CD14-positive monocyte (primary cell): ENCODE data around the gene PCDHB7. TPM values are rescaled to one million over a fixed set of nuclear protein-coding genes. Genes with fewer than 3 reads are reported as not detected.
"Not testable (repeated sequence)": the region's sequence is repeated elsewhere in the genome, so short reads cannot be mapped to it uniquely, and the experiment has no call there.

Source experiments
- DNase-seq, 3 donors: peaks; one replicate each; pipeline ENCODE4 v3.0.0-alpha.2; 2011 to 2022
- H2AFZ ChIP-seq: 2 replicates; pipeline ENCODE4 v1.6.0; 2012; ENCODE audit warnings: mild to moderate bottlenecking, low read depth, low read length, inconsistent platforms; ENCODE audit not compliant: insufficient read depth, poor library complexity, severe bottlenecking
- H3K27ac ChIP-seq, 2 donors: 1 replicate in 1 of 2; 2 replicates in 1 of 2; pipeline ENCODE4 v1.5.1; 2012 to 2013; ENCODE audit warnings: low read length in 2 of 2, control low read depth in 1 of 2, inconsistent platforms in 1 of 2, low read depth in 1 of 2, mild to moderate bottlenecking in 1 of 2
- H3K27me3 ChIP-seq, 2 donors: one replicate each; pipeline versions ENCODE4 v1.6.0 to v1.6.1; 2011 to 2013; ENCODE audit warnings: low read length in 2 of 2; ENCODE audit not compliant: control insufficient read depth in 2 of 2, insufficient read depth in 2 of 2
- H3K36me3 ChIP-seq, 2 donors: replicated peaks in 1 of 2; 1 replicate in 1 of 2; 2 replicates in 1 of 2; pipeline versions ENCODE4 v1.5.1 to v1.6.1; 2012 to 2013; ENCODE audit warnings: low read length in 2 of 2, control low read depth in 1 of 2, inconsistent platforms in 1 of 2, mild to moderate bottlenecking in 1 of 2; ENCODE audit not compliant: insufficient read depth in 2 of 2, control insufficient read depth in 1 of 2
- H3K4me1 ChIP-seq, 2 donors: 1 replicate in 1 of 2; 2 replicates in 1 of 2; pipeline versions ENCODE4 v1.5.1 to v1.6.1; 2012 to 2013; ENCODE audit warnings: low read length in 2 of 2, control low read depth in 1 of 2, inconsistent platforms in 1 of 2, mild to moderate bottlenecking in 1 of 2, moderate library complexity in 1 of 2; ENCODE audit not compliant: insufficient read depth in 2 of 2, control insufficient read depth in 1 of 2
- H3K4me2 ChIP-seq: replicated peaks from 2 replicates; pipeline ENCODE3; 2012; ENCODE audit warnings: low read length, moderate library complexity, mild to moderate bottlenecking; ENCODE audit not compliant: poor library complexity, severe bottlenecking; ENCODE audit errors: extremely low read depth
- H3K4me3 ChIP-seq, 3 experiments: fragments of 200-600 bp in 1 of 3; sonication (generic) in 1 of 3; replicated peaks in 1 of 3; 1 replicate in 2 of 3; 2 replicates in 1 of 3; pipeline ENCODE4 v1.5.1; 2011 to 2013; ENCODE audit warnings: low read length in 3 of 3, mild to moderate bottlenecking in 3 of 3, control low read depth in 2 of 3, low read depth in 2 of 3, inconsistent platforms in 1 of 3, moderate library complexity in 1 of 3
- H3K79me2 ChIP-seq: 2 replicates; pipeline ENCODE4 v1.6.0; 2012; ENCODE audit warnings: mild to moderate bottlenecking, control low read depth, inconsistent platforms, low read length, moderate library complexity; ENCODE audit not compliant: insufficient read depth
- H3K9ac ChIP-seq: 2 replicates; pipeline ENCODE4 v1.6.0; 2017; ENCODE audit warnings: low read length, mild to moderate bottlenecking; ENCODE audit not compliant: insufficient read depth, poor library complexity, severe bottlenecking
- H3K9me3 ChIP-seq, 2 donors: replicated peaks in 1 of 2; 1 replicate in 1 of 2; 2 replicates in 1 of 2; pipeline versions ENCODE4 v1.5.1 to v1.6.1; 2012 to 2013; ENCODE audit warnings: low read length in 2 of 2, control low read depth in 1 of 2; ENCODE audit not compliant: control insufficient read depth in 1 of 2, insufficient read depth in 1 of 2
- H4K20me1 ChIP-seq: 2 replicates; pipeline ENCODE4 v1.6.0; 2012; ENCODE audit warnings: mild to moderate bottlenecking, low read length, control low read depth, moderate library complexity; ENCODE audit not compliant: insufficient read depth
- H3K27ac Mint-ChIP-seq, 7 donors: one replicate each; pipeline ENCODE4 v1.8.0; 2020; ENCODE audit warnings: mild to moderate bottlenecking in 7 of 7, mixed read lengths in 7 of 7, moderate library complexity in 6 of 7, inconsistent platforms in 2 of 7
- H3K27me3 Mint-ChIP-seq, 3 donors: one replicate each; pipeline ENCODE4 v1.8.0; 2021 to 2022; ENCODE audit warnings: low read depth in 3 of 3, mild to moderate bottlenecking in 3 of 3, mixed read lengths in 3 of 3, moderate library complexity in 3 of 3, inconsistent platforms in 1 of 3
- H3K36me3 Mint-ChIP-seq, 2 donors: one replicate each; pipeline ENCODE4 v1.8.0; 2020; ENCODE audit warnings: mixed read lengths in 2 of 2, inconsistent platforms in 1 of 2, mild to moderate bottlenecking in 1 of 2
- H3K4me1 Mint-ChIP-seq: one replicate; pipeline ENCODE4 v1.8.0; 2020; ENCODE audit warnings: mild to moderate bottlenecking, mixed read lengths
- H3K4me3 Mint-ChIP-seq, 2 donors: one replicate each; pipeline ENCODE4 v1.8.0; 2020; ENCODE audit warnings: mild to moderate bottlenecking in 2 of 2, mixed read lengths in 2 of 2, moderate library complexity in 1 of 2
- H3K9me3 Mint-ChIP-seq, 7 donors: one replicate each; pipeline ENCODE4 v1.8.0; 2020 to 2022; ENCODE audit warnings: mixed read lengths in 7 of 7, mild to moderate bottlenecking in 6 of 7, moderate library complexity in 6 of 7, inconsistent platforms in 2 of 7
- WGBS: methylation state at CpG from one replicate; pipeline ENCODE4 v1.1.5; 2013; ENCODE audit warnings: missing lambda C conversion rate; ENCODE audit not compliant: insufficient coverage; 5-methylcytosine and 5-hydroxymethylcytosine counted together
- intact Hi-C, 2 donors: fragments of 100-400 bp; cut with micrococcal nuclease; formaldehyde crosslinking; loops; one replicate each; pipeline versions ENCODE4 v1.15.0 to v1.15.1; 2023
- polyA plus RNA-seq, 3 donors: library from polyadenylated mRNA; depleted of rRNA in 1 of 3; unstranded in 2 of 3; stranded (reverse) in 1 of 3; fragments of 300-500 nt in 2 of 3; fragments of >200 nt in 1 of 3; fragmentation: Illumina TruSeq in 2 of 3; gene quantifications; 1 replicate in 2 of 3; 2 replicates in 1 of 3; pipeline ENCODE4 v1.2.3, GENCODE V29; 2012 to 2021
- TF ChIP-seq, protein P1 (sequence below): fragments of 200-600 bp; IDR thresholded peaks from one replicate; pipeline ENCODE4 v1.8.0; 2022; ENCODE audit warnings: antibody characterized with exemption, mild to moderate bottlenecking

The PCDHB7 gene
- polyA plus RNA-seq, 3 donors: not detected

DNA sequence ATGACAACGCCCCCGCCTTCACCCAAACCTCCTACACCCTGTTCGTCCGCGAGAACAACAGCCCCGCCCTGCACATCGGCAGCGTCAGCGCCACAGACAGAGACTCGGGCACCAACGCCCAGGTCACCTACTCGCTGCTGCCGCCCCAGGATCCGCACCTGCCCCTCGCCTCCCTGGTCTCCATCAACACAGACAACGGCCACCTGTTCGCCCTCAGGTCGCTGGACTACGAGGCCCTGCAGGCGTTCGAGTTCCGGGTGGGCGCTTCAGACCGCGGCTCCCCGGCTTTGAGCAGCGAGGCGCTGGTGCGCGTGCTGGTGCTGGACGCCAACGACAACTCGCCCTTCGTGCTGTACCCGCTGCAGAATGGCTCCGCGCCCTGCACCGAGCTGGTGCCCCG, 6.9 kb downstream of the PCDHB7 start:
- H3K4me1 Mint-ChIP-seq, H4K20me1 ChIP-seq, H3K9ac ChIP-seq, H2AFZ ChIP-seq, H3K79me2 ChIP-seq, H3K4me1 ChIP-seq, H3K4me2 ChIP-seq, intact Hi-C loops, H3K36me3 ChIP-seq, H3K4me3 Mint-ChIP-seq, DNase-seq, H3K27ac ChIP-seq, H3K4me3 ChIP-seq, H3K36me3 Mint-ChIP-seq, H3K27ac Mint-ChIP-seq: not testable (repeated sequence)
- H3K27me3 ChIP-seq: peaks cover 8 to 16% of the 10 kb centered on the region in 2 donors
- 52% methylated on average over 8 of the region's 39 CpGs for WGBS
- Mint-ChIP-seq H3K9me3 (peaks cover 14 to 35% (median 32%) of the 10 kb centered on the region in 7 donors), H3K27me3 (peaks cover 2 to 25% (median 9%) of the 10 kb centered on the region in 3 donors)
- H3K9me3 ChIP-seq: peaks cover 46 to 65% of the 10 kb centered on the region in 2 donors

DNA sequence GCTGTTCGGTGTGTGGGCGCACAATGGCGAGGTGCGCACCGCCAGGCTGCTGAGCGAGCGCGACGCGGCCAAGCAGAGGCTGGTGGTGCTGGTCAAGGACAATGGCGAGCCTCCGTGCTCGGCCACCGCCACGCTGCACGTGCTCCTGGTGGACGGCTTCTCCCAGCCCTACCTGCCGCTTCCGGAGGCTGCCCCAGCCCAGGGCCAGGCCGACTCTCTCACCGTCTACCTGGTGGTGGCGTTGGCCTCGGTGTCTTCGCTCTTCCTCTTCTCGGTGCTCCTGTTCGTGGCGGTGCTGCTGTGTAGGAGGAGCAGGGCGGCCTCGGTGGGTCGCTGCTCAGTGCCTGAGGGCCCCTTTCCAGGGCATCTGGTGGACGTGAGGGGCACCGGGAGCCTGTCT, 7.4 kb downstream of the PCDHB7 start:
- Mint-ChIP-seq H3K9me3 (peaks cover 14 to 38% (median 31%) of the 10 kb centered on the region in 7 donors), H3K27me3 (peaks cover 4 to 28% (median 12%) of the 10 kb centered on the region in 3 donors)
- H3K4me1 ChIP-seq, H2AFZ ChIP-seq, H3K4me2 ChIP-seq, H3K36me3 Mint-ChIP-seq, H3K4me1 Mint-ChIP-seq, H3K27ac Mint-ChIP-seq, intact Hi-C loops, H3K4me3 ChIP-seq, H3K27ac ChIP-seq, H3K9ac ChIP-seq, DNase-seq, H3K4me3 Mint-ChIP-seq, H3K79me2 ChIP-seq, H4K20me1 ChIP-seq, H3K36me3 ChIP-seq: not testable (repeated sequence)
- WGBS: 34% methylated on average over 16 of the region's 32 CpGs
- Histone ChIP-seq H3K9me3 (peaks cover 45 to 60% of the 10 kb centered on the region in 2 donors), H3K27me3 (peaks cover 8 to 20% of the 10 kb centered on the region in 2 donors)

DNA sequence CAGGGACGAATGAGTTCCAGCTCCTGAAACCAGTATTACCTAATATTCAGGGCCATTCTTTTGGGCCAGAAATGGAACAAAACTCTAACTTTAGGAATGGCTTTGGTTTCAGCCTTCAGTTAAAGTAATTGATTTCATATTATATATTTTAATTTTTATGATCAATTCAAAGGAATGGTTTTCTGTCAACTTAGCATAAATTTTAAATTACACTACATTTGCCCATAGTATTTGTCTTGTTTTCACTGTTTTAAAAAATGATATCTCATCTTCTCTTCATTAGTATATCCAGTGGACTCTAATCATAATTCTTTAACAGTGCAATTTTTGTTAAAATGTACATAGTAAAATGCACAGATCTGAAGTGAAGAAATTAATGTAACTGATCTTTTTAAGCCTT, 7.9 kb downstream of the PCDHB7 start:
- no peak overlapping the region for H2AFZ ChIP-seq
- intact Hi-C loops: no loop called here

More for the DNA sequence above, 7.9 kb downstream of the PCDHB7 start:
- Histone ChIP-seq H3K27ac (no peak overlapping the region), H3K27me3 (peaks cover 8 to 20% of the 10 kb centered on the region in 2 donors), H4K20me1 (no peaks in the 10 kb centered on the region), H3K36me3 (no peaks in the 10 kb centered on the region), H3K4me2 (no peak overlapping the region), H3K9ac (no peak overlapping the region), H3K79me2 (no peaks in the 10 kb centered on the region), H3K4me3 (no peak overlapping the region), H3K9me3 (peaks cover 43 to 55% of the 10 kb centered on the region in 2 donors), H3K4me1 (no peaks in the 10 kb centered on the region)
- TF ChIP-seq, protein P1, sequence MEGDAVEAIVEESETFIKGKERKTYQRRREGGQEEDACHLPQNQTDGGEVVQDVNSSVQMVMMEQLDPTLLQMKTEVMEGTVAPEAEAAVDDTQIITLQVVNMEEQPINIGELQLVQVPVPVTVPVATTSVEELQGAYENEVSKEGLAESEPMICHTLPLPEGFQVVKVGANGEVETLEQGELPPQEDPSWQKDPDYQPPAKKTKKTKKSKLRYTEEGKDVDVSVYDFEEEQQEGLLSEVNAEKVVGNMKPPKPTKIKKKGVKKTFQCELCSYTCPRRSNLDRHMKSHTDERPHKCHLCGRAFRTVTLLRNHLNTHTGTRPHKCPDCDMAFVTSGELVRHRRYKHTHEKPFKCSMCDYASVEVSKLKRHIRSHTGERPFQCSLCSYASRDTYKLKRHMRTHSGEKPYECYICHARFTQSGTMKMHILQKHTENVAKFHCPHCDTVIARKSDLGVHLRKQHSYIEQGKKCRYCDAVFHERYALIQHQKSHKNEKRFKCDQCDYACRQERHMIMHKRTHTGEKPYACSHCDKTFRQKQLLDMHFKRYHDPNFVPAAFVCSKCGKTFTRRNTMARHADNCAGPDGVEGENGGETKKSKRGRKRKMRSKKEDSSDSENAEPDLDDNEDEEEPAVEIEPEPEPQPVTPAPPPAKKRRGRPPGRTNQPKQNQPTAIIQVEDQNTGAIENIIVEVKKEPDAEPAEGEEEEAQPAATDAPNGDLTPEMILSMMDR: no peak
- peaks cover 12 to 37% (median 32%) of the 10 kb centered on the region in 7 donors for H3K9me3 Mint-ChIP-seq
- no peak overlapping the region for H3K4me3 Mint-ChIP-seq
- no CpG with 5 or more reads among the region's 1 CpG for WGBS
- H3K27ac Mint-ChIP-seq: no peak overlapping the region
- H3K36me3 Mint-ChIP-seq: no peaks in the 10 kb centered on the region
- peaks cover 4 to 29% (median 12%) of the 10 kb centered on the region in 3 donors for H3K27me3 Mint-ChIP-seq
- DNase-seq: no peak
- no peaks in the 10 kb centered on the region for H3K4me1 Mint-ChIP-seq
